ENCODE data around the gene ZFP64. TPM values are rescaled to one million over a fixed set of nuclear protein-coding genes. Genes with fewer than 3 reads are reported as not detected.
"Not testable (repeated sequence)": the region's sequence is repeated elsewhere in the genome, so short reads cannot be mapped to it uniquely, and the experiment has no call there.

ZFP64 gene
- total RNA-seq, 1 donor from 2014 or later: 5.5 TPM

DNA sequence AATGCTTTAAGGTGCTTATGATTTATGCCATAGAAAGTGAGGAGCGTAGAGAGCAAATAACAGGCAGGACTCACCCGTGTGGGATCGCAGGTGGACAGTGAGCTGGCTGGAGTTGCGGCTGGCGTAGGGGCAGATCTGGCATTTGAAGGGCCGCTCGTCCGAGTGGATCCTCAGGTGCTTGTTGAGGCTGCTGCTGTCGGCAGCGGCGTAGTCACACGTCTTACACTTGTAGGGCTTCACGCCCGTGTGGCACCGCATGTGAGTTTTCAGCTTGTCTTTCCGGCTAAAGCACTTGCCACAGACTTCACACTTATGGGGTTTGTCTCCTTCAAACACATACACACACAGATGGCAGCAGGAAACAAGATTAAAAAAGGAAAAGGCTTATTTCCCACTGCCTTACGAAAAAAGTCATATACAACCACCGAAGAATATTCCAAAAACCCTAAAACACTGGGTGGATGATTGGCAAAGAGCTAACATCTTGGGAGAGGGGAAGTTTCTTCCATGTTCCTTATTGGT, 31.5 kb downstream of the ZFP64 start:
- no peak for DNase-seq (ENCODE audit: low spot score)

DNA sequence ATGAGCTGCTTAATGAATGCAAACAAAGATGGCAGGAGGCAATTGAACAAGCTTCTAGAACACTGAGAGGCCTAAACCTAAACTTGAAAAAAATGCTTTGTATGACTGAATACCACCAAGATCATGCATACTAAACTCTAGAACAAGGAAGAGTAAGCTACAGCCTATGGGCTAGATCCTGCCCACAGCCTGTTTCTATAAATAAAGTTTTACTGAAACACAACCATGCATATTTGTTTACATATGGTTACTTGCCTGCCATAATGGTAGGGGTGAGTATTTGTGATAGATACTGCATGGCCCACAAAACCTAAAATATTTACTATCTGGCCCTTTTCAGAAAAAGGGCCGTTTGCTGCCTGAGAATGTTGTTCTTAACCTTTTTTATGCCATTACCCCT, 37.0 kb downstream of the ZFP64 start:
- no peak for DNase-seq (ENCODE audit: low spot score)

DNA sequence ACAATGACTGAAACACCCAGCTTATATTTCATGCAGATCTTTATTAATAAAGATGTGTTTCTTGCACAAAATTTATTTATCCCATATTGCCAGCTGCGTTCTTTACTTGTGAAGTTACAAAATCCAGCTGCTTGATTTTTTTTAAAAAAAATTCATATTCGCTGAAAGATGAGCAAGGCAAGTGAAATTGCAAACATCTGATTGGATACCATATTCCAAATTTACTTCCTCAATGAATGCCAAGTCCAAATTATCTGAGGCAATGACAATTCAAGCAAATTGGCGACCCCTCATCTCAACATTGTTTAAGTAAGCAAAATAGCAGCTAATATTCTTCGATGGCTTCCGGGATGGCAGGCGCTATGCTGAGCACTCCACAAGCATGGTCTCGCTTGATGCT, 37.7 kb downstream of the ZFP64 start:
- DNase-seq (ENCODE audit: low spot score): no peak

GRCh38 chr20:52152921-52153320, 38.7 kb downstream of the ZFP64 start:
- no peak for DNase-seq (ENCODE audit: low spot score)

DNA sequence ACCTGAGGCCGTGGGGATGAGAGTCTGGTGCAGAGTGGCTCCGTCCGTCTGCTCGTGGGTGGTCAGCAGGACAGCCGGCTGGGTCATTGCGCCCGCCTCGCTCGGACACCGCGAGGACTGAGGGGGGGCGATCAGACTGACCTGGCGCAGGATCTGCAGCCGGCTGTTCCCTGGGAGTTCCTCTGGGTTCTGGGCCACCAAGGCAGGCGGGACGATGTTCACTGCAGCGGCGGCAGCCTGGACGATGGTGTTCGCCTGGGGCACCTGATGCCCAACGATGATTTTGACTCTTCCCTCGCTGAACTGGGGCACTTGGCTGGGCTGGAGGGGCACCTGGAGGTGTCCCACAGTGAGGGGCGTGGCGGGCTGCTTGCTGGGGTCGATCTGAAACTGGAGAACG, 39.2 kb downstream of the ZFP64 start:
- DNase-seq (ENCODE audit: low spot score): no peak

DNA sequence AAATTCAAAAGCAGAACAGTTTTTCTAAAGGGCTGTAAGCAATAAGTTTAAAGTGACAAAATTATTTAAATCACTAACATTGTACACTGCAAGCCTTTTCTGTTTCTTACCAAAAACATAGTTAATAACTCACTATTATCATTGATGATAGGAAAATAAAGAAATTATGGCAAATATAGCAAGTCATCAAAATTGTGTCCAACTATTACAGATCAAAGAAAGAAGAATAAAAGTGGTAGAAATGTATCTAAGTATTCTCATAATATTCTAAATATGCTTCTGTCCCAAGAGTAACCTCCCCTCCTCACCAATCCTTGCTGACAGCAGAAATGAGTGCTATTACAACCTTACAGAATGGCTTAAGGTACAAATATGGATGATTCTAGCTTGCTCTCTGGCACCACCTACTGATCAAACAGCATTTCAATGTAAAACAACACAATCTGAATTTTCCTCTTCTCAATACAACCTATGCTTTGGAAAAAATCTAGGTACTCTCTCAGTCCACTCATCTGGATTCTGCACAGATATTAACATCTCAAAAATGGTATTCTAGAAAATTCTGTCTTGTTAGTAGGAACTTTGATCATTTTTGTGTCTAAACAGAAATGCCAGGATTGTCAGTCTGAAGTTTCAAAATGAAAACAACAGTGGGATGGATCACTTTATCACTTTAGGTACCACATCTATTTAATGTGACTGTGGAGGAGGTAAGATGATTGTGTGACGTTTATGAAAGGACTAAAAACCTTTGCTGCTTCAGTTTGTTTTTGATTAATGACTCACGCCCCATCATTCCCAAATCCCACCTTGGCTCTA, 40.9 kb downstream of the ZFP64 start:
- DNase-seq (ENCODE audit: low spot score): peak; percentile 37

DNA sequence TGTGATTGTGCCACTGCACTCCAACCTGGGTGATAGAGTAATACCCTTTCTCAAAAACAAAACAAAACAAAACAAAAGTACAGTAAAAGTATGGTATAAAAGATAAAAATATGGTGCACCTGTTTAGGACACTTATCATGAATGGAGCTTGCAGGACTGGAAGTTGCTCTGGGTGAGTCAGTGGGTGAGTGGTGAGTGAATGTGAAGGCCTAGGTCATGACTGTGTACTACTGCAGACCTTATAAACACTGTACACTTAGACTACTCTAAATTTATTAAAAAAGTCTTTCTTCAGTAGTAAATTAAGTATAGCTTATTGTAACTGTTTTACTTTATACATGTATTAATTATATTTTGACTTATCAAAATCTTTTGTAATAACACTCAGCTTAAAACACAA, 46.0 kb downstream of the ZFP64 start:
- no peak for DNase-seq (ENCODE audit: low spot score)

DNA sequence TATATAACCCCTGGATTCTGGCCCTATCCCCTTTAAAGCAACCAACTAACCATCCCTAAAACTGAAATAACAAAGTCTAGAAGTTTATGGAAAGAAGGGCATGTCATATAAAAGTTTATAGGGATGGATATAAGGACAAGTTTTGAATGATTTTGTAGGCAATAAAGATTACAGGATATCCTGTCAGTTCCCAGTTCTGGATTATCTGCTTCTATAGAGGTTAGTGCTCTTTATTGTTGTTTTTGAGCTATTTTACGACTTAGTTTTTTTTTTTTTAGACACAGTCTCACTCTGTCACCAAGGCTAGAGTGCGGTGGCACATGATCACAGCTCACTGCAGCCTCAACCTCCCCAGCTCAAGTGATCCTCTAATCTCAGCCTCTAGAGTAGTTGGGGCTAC, 48.3 kb downstream of the ZFP64 start:
- no peak for DNase-seq (ENCODE audit: low spot score)

GRCh38 chr20:52142757-52143156, 48.8 kb downstream of the ZFP64 start:
- no peak for DNase-seq (ENCODE audit: low spot score)

GRCh38 chr20:52139986-52140385, 51.6 kb downstream of the ZFP64 start:
- no peak for DNase-seq (ENCODE audit: low spot score)

GRCh38 chr20:52137850-52138249, 53.7 kb downstream of the ZFP64 start:
- DNase-seq (ENCODE audit: low spot score): no peak

GRCh38 chr20:52133714-52134113, 57.9 kb downstream of the ZFP64 start:
- not testable (repeated sequence) for DNase-seq (ENCODE audit: low spot score)

DNA sequence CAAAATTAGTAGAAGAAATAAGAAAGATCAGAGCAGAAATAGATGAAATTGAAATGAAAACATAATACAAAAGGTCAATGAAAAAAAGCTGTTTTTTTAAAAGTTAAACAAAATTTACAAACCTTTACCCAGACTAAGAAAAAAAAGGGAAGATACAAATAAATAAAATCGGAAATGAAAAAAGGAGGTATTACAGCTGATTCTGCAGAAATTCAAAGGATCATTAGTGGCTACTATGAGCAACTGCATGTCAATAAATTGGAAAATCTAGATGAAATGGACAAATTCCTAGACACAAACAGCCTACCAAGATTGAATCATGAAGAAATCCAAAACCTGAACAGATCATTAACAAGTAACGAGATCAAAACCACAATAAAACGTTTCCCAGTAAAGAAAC, 59.2 kb downstream of the ZFP64 start:
- DNase-seq (ENCODE audit: low spot score): no peak

DNA sequence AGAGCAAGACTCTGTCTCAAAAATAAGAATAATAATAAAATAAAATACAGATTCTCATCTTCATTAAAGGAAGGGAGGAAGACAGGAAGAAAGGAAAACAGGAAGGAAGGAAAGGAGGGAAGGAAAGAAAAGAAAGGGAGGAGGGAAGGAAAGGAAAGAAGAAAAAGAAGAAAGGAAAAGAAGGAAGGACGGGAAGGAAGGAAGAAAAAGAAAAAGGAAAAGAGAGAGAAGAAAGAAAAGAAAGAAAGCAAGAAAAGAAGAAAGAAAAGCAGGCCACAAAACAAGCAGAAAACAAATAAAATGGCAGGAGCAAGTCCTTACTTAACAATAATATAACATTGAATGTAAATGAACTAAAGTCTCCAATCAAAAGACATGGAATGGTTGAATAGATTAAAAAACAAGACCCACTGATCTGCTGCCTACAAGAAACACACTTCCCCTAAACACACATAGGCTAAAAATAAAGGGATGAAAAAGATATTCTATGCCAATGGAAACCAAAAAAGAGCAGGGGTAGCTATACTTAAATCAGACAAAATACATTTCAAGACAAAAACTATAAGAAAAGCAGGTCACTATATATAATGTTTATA, 60.4 kb downstream of the ZFP64 start:
- DNase-seq (ENCODE audit: low spot score): no peak

- DNase-seq (ENCODE audit: low spot score): no peak
These were observed 61.2 kb downstream of the ZFP64 start for GRCh38 chr20:52130406-52130805.

GRCh38 chr20:52129611-52130010, 62.0 kb downstream of the ZFP64 start:
- no peak for DNase-seq (ENCODE audit: low spot score)

GRCh38 chr20:52127309-52127708, 64.3 kb downstream of the ZFP64 start:
- no peak for DNase-seq (ENCODE audit: low spot score)

DNA sequence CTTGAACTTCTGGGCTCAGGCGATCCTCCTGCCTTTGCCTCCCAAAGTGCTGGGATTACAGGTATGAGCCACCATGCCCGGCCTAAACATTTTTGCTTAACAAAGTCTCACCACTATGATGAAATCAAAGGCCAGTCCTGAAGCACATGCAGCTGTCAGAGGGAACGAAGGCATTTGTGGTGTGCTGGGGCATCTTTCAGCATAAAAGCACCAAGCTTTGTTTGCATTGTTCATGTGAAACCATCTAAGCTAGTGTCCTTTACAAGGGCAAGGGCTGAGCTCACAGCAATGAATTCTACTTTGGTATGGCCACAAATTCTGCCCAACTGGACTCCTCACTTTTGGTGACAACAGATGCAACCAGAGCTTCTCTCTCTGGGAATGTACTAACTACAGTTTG, 66.8 kb downstream of the ZFP64 start:
- DNase-seq (ENCODE audit: low spot score): no peak

GRCh38 chr20:52118696-52119095, 72.9 kb downstream of the ZFP64 start:
- DNase-seq (ENCODE audit: low spot score): no peak

GRCh38 chr20:52118016-52118623, 73.5 kb downstream of the ZFP64 start:
- DNase-seq (ENCODE audit: low spot score): no peak

- no peak for DNase-seq (ENCODE audit: low spot score)
These were observed 81.1 kb downstream of the ZFP64 start for GRCh38 chr20:52110456-52110855.

Measured in umbilical cord (tissue), 2 donors.